K562 (cell line): ENCODE data around the gene DNAH10. TPM values are rescaled to one million over a fixed set of nuclear protein-coding genes. Genes with fewer than 3 reads are reported as not detected.

ENCODE experiments used
- ATAC-seq: fragments of 200-7000 bp; cut with Tn5 transposase; 3 replicates; pipeline ENCODE4 v1.9.1; 2020; ENCODE audit warnings: moderate library complexity
- BruUV-seq: library from RNA; stranded (reverse); fragments of 400-500 nt; replicated peaks from 2 replicates; lab custom pipeline; 2021; lab: Mats Ljungman, UMichigan
- CTCF ChIA-PET: fragments of 300-600 bp; formaldehyde crosslinking; extraction: SDS; loops from one replicate; lab custom pipeline; 2021; ENCODE audit warnings: low intra/inter-chr PET ratio; lab: Yijun Ruan, JAX
- POLR2A ChIA-PET: fragments of 300-600, 350-650 bp; sonication (Branson Sonifier 250); formaldehyde crosslinking; extraction: SDS; loops from one replicate; lab custom pipeline; 2021; ENCODE audit warnings: antibody characterized with exemption, inconsistent platforms; lab: Yijun Ruan, JAX
- DNase-seq, 4 experiments: peaks; one replicate each; pipeline versions ENCODE4 v3.0.0 to v3.0.0-alpha.2; 2011 to 2018; ENCODE audit warnings: low spot score in 3 of 4, mixed read lengths in 3 of 4; ENCODE audit errors: extremely low read depth in 1 of 4
- FAIRE-seq: peaks from 2 replicates; lab custom pipeline; 2011; peaks lifted over from hg19 to GRCh38; lab: Jason Lieb, UNC
- H2AFZ ChIP-seq: 2 replicates; pipeline ENCODE4 v1.6.0; 2011; ENCODE audit warnings: low read depth, low read length, control low read depth, inconsistent platforms
- H3K27ac ChIP-seq: fragments of 200-600 bp; 3 replicates; pipeline ENCODE4 v1.8.0; 2011; ENCODE audit warnings: low read depth, mild to moderate bottlenecking, control low read depth, inconsistent platforms, low read length, moderate library complexity, mixed read lengths; ENCODE audit errors: extremely low read depth
- H3K27me3 ChIP-seq, 2 experiments: fragments of 300-600 bp in 1 of 2; 2 replicates in 1 of 2; 3 replicates in 1 of 2; pipeline versions ENCODE4 v1.6.0 to v1.8.0; 2011; ENCODE audit warnings: inconsistent platforms in 2 of 2, low read length in 2 of 2, mild to moderate bottlenecking in 1 of 2, mixed read lengths in 1 of 2, moderate library complexity in 1 of 2; ENCODE audit not compliant: control insufficient read depth in 2 of 2, insufficient read depth in 2 of 2
- H3K36me3 ChIP-seq: fragments of 300-600 bp; 3 replicates; pipeline ENCODE4 v1.8.0; 2011; ENCODE audit warnings: mild to moderate bottlenecking, low read length, inconsistent platforms; ENCODE audit not compliant: control insufficient read depth, insufficient read depth
- H3K4me1 ChIP-seq, 2 experiments: fragments of 200-600 bp in 1 of 2; replicated peaks in 1 of 2; 2 replicates in 1 of 2; 3 replicates in 1 of 2; pipeline versions ENCODE4 v1.5.1 to v1.8.0; 2011; ENCODE audit warnings: inconsistent platforms in 2 of 2, low read length in 2 of 2, mild to moderate bottlenecking in 1 of 2, mixed read lengths in 1 of 2, moderate library complexity in 1 of 2; ENCODE audit not compliant: control insufficient read depth in 2 of 2, insufficient read depth in 2 of 2
- H3K4me2 ChIP-seq: 2 replicates; pipeline ENCODE4 v1.6.1; 2011; ENCODE audit warnings: low read length, control low read depth, inconsistent platforms, mixed read lengths; ENCODE audit not compliant: insufficient read depth
- H3K4me3 ChIP-seq: fragments of 200-600 bp; sonication (generic), shearing (Covaris generic); 2 replicates; pipeline ENCODE4 v1.5.1; 2016; ENCODE audit warnings: control low read depth, inconsistent platforms
- H3K79me2 ChIP-seq: fragments of 200-600 bp; 3 replicates; pipeline ENCODE4 v1.8.0; 2011; ENCODE audit warnings: low read length, inconsistent platforms; ENCODE audit not compliant: control insufficient read depth, insufficient read depth
- H3K9ac ChIP-seq, 2 experiments: 2 replicates each; pipeline versions ENCODE4 v1.6.0 to v1.6.1; 2011; ENCODE audit warnings: low read depth in 2 of 2, low read length in 2 of 2, control low read depth in 1 of 2, inconsistent platforms in 1 of 2, mild to moderate bottlenecking in 1 of 2, mixed read lengths in 1 of 2; ENCODE audit not compliant: insufficient read depth in 1 of 2
- H3K9me1 ChIP-seq: one replicate; pipeline ENCODE4 v1.6.0; 2011; ENCODE audit warnings: inconsistent platforms, mild to moderate bottlenecking, low read length, moderate library complexity; ENCODE audit not compliant: control insufficient read depth, insufficient read depth
- H3K9me3 ChIP-seq: replicated peaks from 2 replicates; pipeline ENCODE4 v1.5.1; 2011; ENCODE audit warnings: low read depth, low read length, inconsistent platforms; ENCODE audit not compliant: control insufficient read depth, insufficient read depth
- H4K20me1 ChIP-seq: replicated peaks from 2 replicates; pipeline ENCODE4 v1.6.1; 2011; ENCODE audit warnings: low read length, inconsistent platforms, mixed read lengths; ENCODE audit not compliant: control insufficient read depth, insufficient read depth
- MAFG ChIP-seq: fragments of 450-650 bp; conservative IDR thresholded peaks from 2 replicates; pipeline ENCODE4 v1.6.1; 2016; ENCODE audit warnings: missing genetic modification characterization, missing compliant biosample characterization
- SMAD2 ChIP-seq: fragments of 150-350 bp; IDR thresholded peaks from 2 replicates; pipeline ENCODE4 v1.6.1; 2014; ENCODE audit warnings: low read depth, mild to moderate bottlenecking, low read length
- ZNF143 ChIP-seq: sonication (generic); formaldehyde crosslinking; IDR thresholded peaks from 2 replicates; pipeline ENCODE4 v1.9.0; 2022; ENCODE audit warnings: mild to moderate bottlenecking, missing genetic modification reagents
- WGBS: fragments of 100-300 bp; shearing (Covaris generic); methylation state at CpG from one replicate; pipeline ENCODE4 v1.1.6; 2016; ENCODE audit warnings: low coverage, mixed read lengths; ENCODE audit not compliant: insufficient coverage; ENCODE audit errors: missing lambda C conversion rate; 5-methylcytosine and 5-hydroxymethylcytosine counted together
- in situ Hi-C: fragments of 300-500 bp; cut with MboI; formaldehyde crosslinking; loops from 4 replicates; pipeline ENCODE4 v1.15.0; 2018; ENCODE audit warnings: inconsistent platforms, mixed read lengths
- intact Hi-C: fragments of 100-400 bp; cut with micrococcal nuclease; formaldehyde crosslinking; loops from 2 replicates; pipeline ENCODE4 v1.14.2; 2022
- polyA plus RNA-seq, 8 experiments: library from polyadenylated mRNA; depleted of rRNA in 4 of 8; stranded (reverse) in 5 of 8; unstranded in 3 of 8; fragments of >200 nt; fragmentation: Nextera tagmentation in 2 of 8; fragmentation: Illumina TruSeq in 1 of 8; extraction: Ambion mirVana in 2 of 8; extraction: Trizol in 1 of 8; gene quantifications; 2 replicates each; pipeline versions ENCODE4 v1.2.1 to v1.2.3, GENCODE V29; 2011 to 2014; ENCODE audit warnings: inconsistent platforms in 1 of 8, missing spikeins in 1 of 8
- total RNA-seq, 7 experiments: library from RNA; depleted of rRNA in 6 of 7; stranded (reverse); fragments of >200 nt in 6 of 7; fragmentation: Illumina TruSeq in 2 of 7; extraction: Trizol in 2 of 7; gene quantifications; 2 replicates each; pipeline versions ENCODE4 v1.2.1 to v1.2.3, GENCODE V29; 2011 to 2021; ENCODE audit warnings: low replicate concordance in 1 of 7
- TF ChIP-seq, protein P1 (sequence below), 2 experiments: fragments of 450-650 bp in 1 of 2; sonication (generic) in 1 of 2; formaldehyde crosslinking in 1 of 2; IDR thresholded peaks; 2 replicates each; pipeline versions ENCODE4 v1.7.1 to v1.9.0; 2016 to 2022; ENCODE audit warnings: inconsistent platforms in 1 of 2, mild to moderate bottlenecking in 1 of 2, missing genetic modification reagents in 1 of 2

DNAH10 gene
- total and polyA plus RNA-seq, 9 of the 15 experiments (the other 6 are each of a cell fraction or from before 2014, with no cell fraction given): 0.01 to 0.06 (median 0.04) TPM; not detected in 1

DNA sequence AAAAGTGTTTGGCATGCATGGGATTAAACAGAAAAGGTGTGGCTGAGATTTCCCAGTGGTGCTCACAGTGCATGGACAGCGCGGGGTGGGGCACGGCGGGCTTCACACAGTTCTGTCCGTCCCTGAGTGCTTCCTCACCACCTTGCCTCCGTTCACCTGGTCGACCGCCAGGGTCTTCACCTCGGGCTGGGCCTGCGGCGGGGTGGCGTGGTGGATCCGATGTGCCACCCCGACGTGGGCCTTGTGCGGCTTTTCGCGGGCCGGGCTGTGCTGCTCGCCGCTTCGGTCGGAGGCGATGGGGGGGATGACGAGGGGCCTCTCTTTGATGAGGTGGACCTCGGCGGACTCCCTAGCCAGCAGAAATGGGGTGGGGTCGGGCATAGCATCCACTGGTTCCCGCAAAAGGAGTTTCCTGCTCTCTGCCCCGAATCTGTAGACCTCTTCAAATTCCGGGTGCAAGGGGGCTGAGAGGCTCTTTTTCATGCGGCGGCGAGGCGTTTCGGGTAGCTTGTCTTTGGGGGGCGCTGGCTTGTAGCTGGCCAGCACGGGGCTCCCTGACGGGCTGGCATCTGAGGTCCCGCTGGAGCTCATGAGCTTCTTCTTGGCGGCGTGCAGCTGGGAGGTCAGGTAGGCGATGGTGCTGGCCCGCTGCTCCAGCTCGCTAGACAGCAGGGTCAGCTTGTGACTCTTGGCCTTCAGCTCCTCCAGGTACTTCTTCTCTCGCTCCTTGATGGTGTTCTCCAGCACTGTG is 175.0 kb downstream of the DNAH10 start:
- ChIA-PET CTCF (no interaction called here), POLR2A (interaction anchor here (0.8 kb wide), 1 partner anchor 27 kb away, joined by 3 read pairs; no protein-coding TSS in a partner anchor)
- Histone ChIP-seq H3K4me2 (no peak overlapping the region), H3K9me3 (no peaks in the 10 kb centered on the region; the same call in 1 of the 2 replicates), H4K20me1 (peaks cover 13% of the 10 kb centered on the region), H3K9me1 (no peaks in the 10 kb centered on the region), H3K27ac (no peak overlapping the region), H2AFZ (no peak overlapping the region), H3K9ac (no peak overlapping the region), H3K27me3 (peaks cover 46 to 85% of the 10 kb centered on the region in 2 experiments), H3K4me3 (no peak overlapping the region), H3K36me3 (no peaks in the 10 kb centered on the region), H3K4me1 (peaks cover 0 to 3% of the 10 kb centered on the region in 2 experiments; a peak in 4 of 5 replicates), H3K79me2 (no peaks in the 10 kb centered on the region)
- FAIRE-seq: no peak
- 49% methylated on average over 31 of the region's 46 CpGs for WGBS
- in situ Hi-C loops: no loop called here
- intact Hi-C loops: no loop called here
- no TSS peak for BruUV-seq
- DNase-seq: no peak
- TF ChIP-seq, protein P1, sequence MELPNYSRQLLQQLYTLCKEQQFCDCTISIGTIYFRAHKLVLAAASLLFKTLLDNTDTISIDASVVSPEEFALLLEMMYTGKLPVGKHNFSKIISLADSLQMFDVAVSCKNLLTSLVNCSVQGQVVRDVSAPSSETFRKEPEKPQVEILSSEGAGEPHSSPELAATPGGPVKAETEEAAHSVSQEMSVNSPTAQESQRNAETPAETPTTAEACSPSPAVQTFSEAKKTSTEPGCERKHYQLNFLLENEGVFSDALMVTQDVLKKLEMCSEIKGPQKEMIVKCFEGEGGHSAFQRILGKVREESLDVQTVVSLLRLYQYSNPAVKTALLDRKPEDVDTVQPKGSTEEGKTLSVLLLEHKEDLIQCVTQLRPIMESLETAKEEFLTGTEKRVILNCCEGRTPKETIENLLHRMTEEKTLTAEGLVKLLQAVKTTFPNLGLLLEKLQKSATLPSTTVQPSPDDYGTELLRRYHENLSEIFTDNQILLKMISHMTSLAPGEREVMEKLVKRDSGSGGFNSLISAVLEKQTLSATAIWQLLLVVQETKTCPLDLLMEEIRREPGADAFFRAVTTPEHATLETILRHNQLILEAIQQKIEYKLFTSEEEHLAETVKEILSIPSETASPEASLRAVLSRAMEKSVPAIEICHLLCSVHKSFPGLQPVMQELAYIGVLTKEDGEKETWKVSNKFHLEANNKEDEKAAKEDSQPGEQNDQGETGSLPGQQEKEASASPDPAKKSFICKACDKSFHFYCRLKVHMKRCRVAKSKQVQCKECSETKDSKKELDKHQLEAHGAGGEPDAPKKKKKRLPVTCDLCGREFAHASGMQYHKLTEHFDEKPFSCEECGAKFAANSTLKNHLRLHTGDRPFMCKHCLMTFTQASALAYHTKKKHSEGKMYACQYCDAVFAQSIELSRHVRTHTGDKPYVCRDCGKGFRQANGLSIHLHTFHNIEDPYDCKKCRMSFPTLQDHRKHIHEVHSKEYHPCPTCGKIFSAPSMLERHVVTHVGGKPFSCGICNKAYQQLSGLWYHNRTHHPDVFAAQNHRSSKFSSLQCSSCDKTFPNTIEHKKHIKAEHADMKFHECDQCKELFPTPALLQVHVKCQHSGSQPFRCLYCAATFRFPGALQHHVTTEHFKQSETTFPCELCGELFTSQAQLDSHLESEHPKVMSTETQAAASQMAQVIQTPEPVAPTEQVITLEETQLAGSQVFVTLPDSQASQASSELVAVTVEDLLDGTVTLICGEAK (IDR thresholded peaks at IDR 0.05): no peak
- TF ChIP-seq, protein P1 (CRISPR knock-in tag; IDR thresholded peaks at IDR 0.05): no peak
- TF ChIP-seq SMAD2 (no peak), MAFG (tag) (peak; percentile 49; the same call in 1 of the 2 replicates), ZNF143 (CRISPR knock-in tag) (no peak)
- ATAC-seq: no peak
